GM12801 (cell line): Measurements from ENCODE around the gene MAML3.

Source experiments
- CTCF ChIP-seq: IDR thresholded peaks from one replicate; pipeline ENCODE4 v1.5.1; 2011; ENCODE audit warnings: control low read depth; ENCODE audit not compliant: insufficient read length; ENCODE audit errors: extremely low read depth

Gene MAML3

GRCh38 chr4:139795527-139796314, 358.3 kb downstream of the MAML3 start:
- TF ChIP-seq CTCF, result no peak

DNA sequence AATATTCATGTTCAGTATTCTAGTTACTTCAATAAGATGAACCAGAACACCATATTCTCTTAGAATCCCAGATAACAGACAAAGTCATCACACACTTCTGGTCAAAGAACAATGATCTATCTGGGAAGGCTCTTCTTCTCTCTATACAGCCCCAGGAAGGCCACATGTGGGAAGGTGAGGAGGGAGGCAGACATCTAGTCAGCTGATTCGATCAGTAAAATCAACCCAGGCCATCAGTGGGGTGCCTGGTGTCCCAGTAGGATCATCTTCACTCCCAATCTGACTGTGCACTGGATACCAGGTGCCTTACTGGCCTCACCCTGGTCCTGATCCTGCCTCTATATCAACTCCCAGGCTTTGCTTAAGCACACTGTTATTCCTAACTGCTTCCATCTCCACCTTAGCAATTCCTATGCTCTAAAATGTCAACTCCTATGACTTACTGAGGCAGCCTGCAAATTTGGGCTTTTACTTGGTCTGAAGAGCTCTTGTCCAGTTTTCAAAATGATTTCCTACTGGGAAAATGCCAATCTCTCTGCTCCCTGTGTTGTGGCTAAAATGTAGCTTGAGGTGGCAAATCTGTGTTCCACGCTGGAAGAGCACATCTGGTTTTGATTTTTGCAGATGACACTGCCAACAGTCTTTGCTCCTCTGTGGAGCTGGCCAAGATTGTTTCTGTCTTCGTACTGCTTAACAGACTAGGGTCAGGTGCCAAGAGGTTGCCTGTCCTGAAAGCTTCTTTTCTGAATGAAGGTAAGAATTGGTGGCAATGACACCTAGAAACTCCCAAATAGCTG, 359.6 kb downstream of the MAML3 start:
- no peak for TF ChIP-seq CTCF

GRCh38 chr4:139791681-139792080, 362.3 kb downstream of the MAML3 start:
- TF ChIP-seq CTCF, result no peak

DNA sequence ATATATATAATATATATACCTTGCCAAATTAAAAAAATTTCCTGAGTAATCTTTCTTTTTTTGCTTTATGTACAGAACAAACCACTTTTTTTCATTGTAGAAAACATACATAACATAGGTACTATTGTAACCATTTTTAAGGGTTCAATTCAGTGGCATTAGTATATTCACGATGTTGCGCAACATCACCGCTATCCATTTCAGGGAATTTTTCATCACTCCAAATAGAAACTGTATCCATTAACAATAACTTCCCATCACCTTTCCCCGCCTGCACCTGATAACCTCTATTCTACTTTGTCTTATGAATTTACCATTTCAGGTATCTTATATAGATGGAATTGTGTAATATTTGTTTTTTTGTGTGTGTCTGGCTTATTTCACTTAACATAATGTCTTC, 363.7 kb downstream of the MAML3 start:
- TF ChIP-seq CTCF, result no peak

DNA sequence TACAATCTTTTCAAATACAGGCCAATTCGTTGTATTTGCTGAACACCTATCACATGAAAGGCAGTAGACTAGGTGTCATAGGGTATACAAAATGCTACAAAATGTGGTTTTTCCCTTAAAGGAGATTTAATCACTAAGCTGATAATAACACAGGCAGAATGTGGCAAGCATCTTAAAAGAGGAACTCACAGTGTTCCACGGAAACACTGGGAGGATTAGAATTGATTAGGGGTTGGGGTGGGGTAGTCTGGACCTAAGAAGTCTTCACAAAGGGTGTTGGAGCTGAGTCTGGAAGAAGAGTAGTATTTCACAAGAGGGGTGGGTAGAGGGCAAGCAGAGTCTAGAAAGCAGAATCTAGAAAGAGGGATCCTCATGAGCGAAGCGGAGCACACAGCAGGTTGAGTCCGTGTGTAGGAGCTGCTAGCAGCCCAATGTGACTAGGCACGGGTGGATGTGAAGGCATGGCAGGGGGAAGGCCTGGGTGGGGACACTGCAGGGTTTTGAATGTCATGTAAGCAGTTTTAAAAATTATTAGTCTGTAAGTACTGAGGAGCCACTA, 364.8 kb downstream of the MAML3 start:
- no peak for TF ChIP-seq CTCF

DNA sequence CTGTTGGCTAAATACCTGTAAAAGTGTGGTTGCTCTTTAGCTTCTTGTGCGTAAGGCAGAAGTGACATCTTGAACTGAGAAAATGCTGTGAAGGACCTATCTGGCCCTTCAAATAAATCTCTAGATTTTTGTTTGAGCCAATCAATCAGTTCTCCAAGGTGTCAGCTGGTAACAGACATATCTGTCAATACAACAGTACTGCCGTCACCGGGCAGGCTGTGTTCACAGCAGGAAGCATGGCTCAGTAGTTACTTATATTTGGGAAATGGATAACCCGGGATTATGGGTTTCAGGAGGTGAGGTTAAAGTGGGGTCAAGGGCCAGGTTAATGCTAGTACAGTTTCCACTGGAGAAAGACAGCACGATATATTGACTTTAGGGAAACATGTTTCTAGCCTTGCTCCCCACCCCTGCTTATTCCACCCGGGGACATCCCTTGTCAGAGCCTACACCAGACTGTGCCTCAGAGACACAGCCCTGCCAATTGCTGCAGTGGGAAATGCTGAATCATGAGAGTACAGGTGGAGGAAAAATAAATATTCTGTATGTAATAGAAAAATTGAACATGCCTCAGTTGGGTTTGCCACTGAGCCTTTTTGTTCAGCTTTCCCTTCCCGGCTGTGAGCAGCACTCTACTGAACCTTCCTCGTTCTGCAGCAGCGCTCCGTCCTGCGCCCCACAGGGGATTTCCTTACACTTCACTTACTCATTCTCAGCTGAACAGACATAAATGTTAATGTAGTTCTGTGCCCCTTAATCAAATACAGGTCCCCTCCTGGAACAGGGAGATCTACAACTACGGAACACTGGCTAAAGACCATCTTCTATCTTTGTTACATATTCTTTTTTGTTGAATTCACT, 367.3 kb downstream of the MAML3 start:
- TF ChIP-seq CTCF, result no peak

GRCh38 chr4:139785356-139785755, 368.6 kb downstream of the MAML3 start:
- no peak for TF ChIP-seq CTCF
